ENCODE measurements around the gene OSBPL6.

DNA sequence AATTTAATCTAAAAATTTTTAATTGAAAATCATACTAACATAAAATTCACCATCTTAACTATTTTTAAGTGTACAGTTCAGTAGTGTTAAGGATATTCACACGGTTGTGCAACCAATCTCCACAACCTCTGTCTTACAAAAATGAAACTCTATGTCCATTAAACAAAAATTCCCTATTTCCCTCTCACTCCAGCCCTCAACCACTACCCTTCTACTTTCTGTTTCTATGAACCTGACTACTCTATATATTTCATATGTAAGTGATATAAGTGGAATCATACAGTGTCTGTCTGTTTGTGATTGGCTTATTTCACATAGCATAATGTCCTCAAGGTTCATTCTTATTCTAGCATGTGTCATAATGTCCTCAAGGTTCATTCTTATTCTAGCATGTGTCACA lies 34.3 kb upstream of the OSBPL6 start:
- TF ChIP-seq, protein P1, sequence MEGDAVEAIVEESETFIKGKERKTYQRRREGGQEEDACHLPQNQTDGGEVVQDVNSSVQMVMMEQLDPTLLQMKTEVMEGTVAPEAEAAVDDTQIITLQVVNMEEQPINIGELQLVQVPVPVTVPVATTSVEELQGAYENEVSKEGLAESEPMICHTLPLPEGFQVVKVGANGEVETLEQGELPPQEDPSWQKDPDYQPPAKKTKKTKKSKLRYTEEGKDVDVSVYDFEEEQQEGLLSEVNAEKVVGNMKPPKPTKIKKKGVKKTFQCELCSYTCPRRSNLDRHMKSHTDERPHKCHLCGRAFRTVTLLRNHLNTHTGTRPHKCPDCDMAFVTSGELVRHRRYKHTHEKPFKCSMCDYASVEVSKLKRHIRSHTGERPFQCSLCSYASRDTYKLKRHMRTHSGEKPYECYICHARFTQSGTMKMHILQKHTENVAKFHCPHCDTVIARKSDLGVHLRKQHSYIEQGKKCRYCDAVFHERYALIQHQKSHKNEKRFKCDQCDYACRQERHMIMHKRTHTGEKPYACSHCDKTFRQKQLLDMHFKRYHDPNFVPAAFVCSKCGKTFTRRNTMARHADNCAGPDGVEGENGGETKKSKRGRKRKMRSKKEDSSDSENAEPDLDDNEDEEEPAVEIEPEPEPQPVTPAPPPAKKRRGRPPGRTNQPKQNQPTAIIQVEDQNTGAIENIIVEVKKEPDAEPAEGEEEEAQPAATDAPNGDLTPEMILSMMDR (IDR thresholded peaks at IDR 0.05): no peak
- TF ChIP-seq POLR2A (IDR thresholded peaks at IDR 0.05): no peak
